ENCODE data around the gene COX6A1. TPM values are rescaled to one million over a fixed set of nuclear protein-coding genes. Genes with fewer than 3 reads are reported as not detected.

COX6A1 gene
- polyA plus RNA-seq, 1 donor (not counting 4 experiments of a cell fraction or from before 2014, with no cell fraction given) = 663 TPM

GRCh38 chr12:120390540-120391120 is 47.3 kb upstream of the COX6A1 start:
- Histone ChIP-seq H3K9ac (ENCODE audit: control insufficient read depth, extremely low read depth, insufficient read depth, low read length) (no peak overlapping the region), H3K9me1 (ENCODE audit: control insufficient read depth, extremely low read depth, insufficient read depth, low read length) (no peaks in the 10 kb centered on the region), H3K27me3 (ENCODE audit: control insufficient read depth, extremely low read depth, insufficient read depth, low read length) (peaks cover 7% of the 10 kb centered on the region), H4K20me1 (ENCODE audit: control insufficient read depth, extremely low read depth, insufficient read depth, low read length) (no peaks in the 10 kb centered on the region), H3K4me1 (ENCODE audit: control insufficient read depth, extremely low read depth, insufficient read depth, low read length) (peaks cover 7% of the 10 kb centered on the region), H3K36me3 (ENCODE audit: control insufficient read depth in 2 of 2, extremely low read depth in 1 of 2, insufficient read depth in 2 of 2, low read length in 2 of 2) (no peaks in the 10 kb centered on the region), H3K4me3 (ENCODE audit: control insufficient read depth in 2 of 3, extremely low read depth in 1 of 3, insufficient read depth in 2 of 3, low read depth in 1 of 3, low read length in 3 of 3) (no peak overlapping the region), H3K9me3 (ENCODE audit: control insufficient read depth, low read depth, low read length) (no peaks in the 10 kb centered on the region), H3K79me2 (ENCODE audit: control insufficient read depth, insufficient read depth, low read length) (no peaks in the 10 kb centered on the region), H3K27ac (ENCODE audit: control insufficient read depth, insufficient read depth, low read length) (no peak overlapping the region), H2AFZ (ENCODE audit: control insufficient read depth, low read length) (no peak overlapping the region), H3K4me2 (ENCODE audit: control insufficient read depth, extremely low read depth, insufficient read depth, low read depth, low read length) (no peak overlapping the region)
- DNase-seq (ENCODE audit: low read depth, low spot score) (no peak), FAIRE-seq (no peak)
- dilution Hi-C loops (cut with MboI; ENCODE audit: extremely low pct_ligation_motif_present, low sequenced_read_pairs) = no loop called here
- TF ChIP-seq EZH2 (IDR thresholded peaks at IDR 0.05; ENCODE audit: low read length) (no peak), CTCF (optimal IDR thresholded peaks at IDR 0.05 in 1 of 3, IDR thresholded peaks at IDR 0.05 in 1 of 3, conservative IDR thresholded peaks at IDR 0.05 in 1 of 3; ENCODE audit: extremely low read depth in 1 of 3, insufficient read depth in 2 of 3, low read length in 3 of 3) (no peak)

DNA sequence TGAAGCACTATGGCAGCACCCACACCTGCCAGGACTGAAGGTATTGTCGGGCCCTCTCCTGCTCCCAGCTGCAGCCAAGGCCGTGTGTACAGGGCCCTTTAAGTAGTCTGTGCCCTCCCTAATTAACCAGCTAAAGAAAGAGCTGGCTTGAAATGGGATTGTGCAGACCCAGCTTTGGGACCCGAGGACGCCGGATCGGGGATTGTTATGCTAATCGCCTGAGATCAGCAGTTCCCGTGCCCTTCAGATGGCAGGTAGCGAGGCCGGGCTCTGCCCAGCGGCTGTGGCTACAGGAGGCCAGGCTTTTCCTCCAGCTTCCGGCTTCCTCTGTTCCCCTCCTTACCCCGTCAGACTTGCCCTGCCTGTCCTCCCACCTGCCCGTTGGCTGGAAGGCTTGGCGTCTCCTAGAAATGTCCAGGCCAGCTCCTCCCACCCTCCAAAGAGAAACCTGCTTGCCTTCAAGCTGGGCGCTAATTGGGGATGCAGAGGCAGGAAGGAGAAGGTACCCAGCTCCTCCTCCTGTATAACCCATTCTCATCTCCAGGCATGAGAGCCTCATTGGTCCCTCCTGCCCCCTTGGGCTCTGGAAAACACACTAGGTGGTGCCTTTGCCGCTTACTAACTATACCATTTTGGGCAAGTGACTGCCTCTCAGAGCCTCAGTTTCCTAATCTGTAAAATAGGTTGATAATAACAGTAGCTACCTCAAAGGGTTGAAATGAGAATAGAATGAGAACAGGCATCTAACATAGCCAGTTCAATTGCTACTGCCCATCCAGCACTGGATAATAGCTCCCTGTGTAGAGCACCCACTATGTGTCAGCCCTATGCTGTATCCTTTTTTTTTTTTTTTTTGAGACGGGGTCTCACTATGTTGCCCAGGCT is 43.2 kb upstream of the COX6A1 start:
- no peaks in the 10 kb centered on the region for H3K9me1 ChIP-seq (ENCODE audit: control insufficient read depth, extremely low read depth, insufficient read depth, low read length)
- dilution Hi-C loops (cut with MboI; ENCODE audit: extremely low pct_ligation_motif_present, low sequenced_read_pairs) = no loop called here
- peak overlapping the region; percentile 5 for H3K9ac ChIP-seq (ENCODE audit: control insufficient read depth, extremely low read depth, insufficient read depth, low read length)
- H3K4me3 ChIP-seq (ENCODE audit: control insufficient read depth in 2 of 3, extremely low read depth in 1 of 3, insufficient read depth in 2 of 3, low read depth in 1 of 3, low read length in 3 of 3) = no peak overlapping the region
- no peak for FAIRE-seq
- no peaks in the 10 kb centered on the region for H3K9me3 ChIP-seq (ENCODE audit: control insufficient read depth, low read depth, low read length)
- H3K27me3 ChIP-seq (ENCODE audit: control insufficient read depth, extremely low read depth, insufficient read depth, low read length) = peaks cover 2% of the 10 kb centered on the region
- no peaks in the 10 kb centered on the region for H3K79me2 ChIP-seq (ENCODE audit: control insufficient read depth, insufficient read depth, low read length)
- H3K36me3 ChIP-seq (ENCODE audit: control insufficient read depth in 2 of 2, extremely low read depth in 1 of 2, insufficient read depth in 2 of 2, low read length in 2 of 2) = no peaks in the 10 kb centered on the region
- H4K20me1 ChIP-seq (ENCODE audit: control insufficient read depth, extremely low read depth, insufficient read depth, low read length) = no peaks in the 10 kb centered on the region
- peaks cover 7% of the 10 kb centered on the region for H3K4me1 ChIP-seq (ENCODE audit: control insufficient read depth, extremely low read depth, insufficient read depth, low read length)
- H2AFZ ChIP-seq (ENCODE audit: control insufficient read depth, low read length) = peak overlapping the region; percentile 90
- TF ChIP-seq CTCF (optimal IDR thresholded peaks at IDR 0.05 in 1 of 3, IDR thresholded peaks at IDR 0.05 in 1 of 3, conservative IDR thresholded peaks at IDR 0.05 in 1 of 3; ENCODE audit: extremely low read depth in 1 of 3, insufficient read depth in 2 of 3, low read length in 3 of 3) (no peak), EZH2 (IDR thresholded peaks at IDR 0.05; ENCODE audit: low read length) (no peak)
- no peak for DNase-seq (ENCODE audit: low read depth, low spot score)
- H3K27ac ChIP-seq (ENCODE audit: control insufficient read depth, insufficient read depth, low read length) = no peak overlapping the region
- H3K4me2 ChIP-seq (ENCODE audit: control insufficient read depth, extremely low read depth, insufficient read depth, low read depth, low read length) = peak overlapping the region; percentile 61

Measured in keratinocyte (primary cell).